H1 (cell line): Measurements from ENCODE around the gene EXOSC6. TPM values are rescaled to one million over a fixed set of nuclear protein-coding genes. Genes with fewer than 3 reads are reported as not detected.

Experiments
- USF2 ChIP-seq: IDR thresholded peaks from 2 replicates; pipeline ENCODE4 v1.6.1; 2011; ENCODE audit warnings: low read length, improper control_type of control experiment
- polyA plus RNA-seq, 7 experiments: library from polyadenylated mRNA; depleted of rRNA in 3 of 7; stranded (reverse) in 5 of 7; unstranded in 2 of 7; fragments of >200 nt in 5 of 7; fragments of 200-250 nt in 2 of 7; gene quantifications; 1 replicate in 5 of 7; 2 replicates in 1 of 7; 4 replicates in 1 of 7; pipeline versions ENCODE4 v1.2.1 to v1.2.3, GENCODE V29; 2011 to 2013; ENCODE audit warnings: missing spikeins in 2 of 7, mixed read lengths in 2 of 7
- total RNA-seq: library from RNA; stranded (reverse); fragmentation: NEBNext Ultra II Directional; extraction: Animal tissue kit (Norgen Biotek cat#: 25700); gene quantifications from 2 replicates; pipeline ENCODE4 v1.2.1, GENCODE V29; 2021

Gene EXOSC6
- total and polyA plus RNA-seq, 2 of the 8 experiments (the other 6 are each of a cell fraction or from before 2014, with no cell fraction given) = 9.7 to 22.5 TPM

GRCh38 chr16:70257391-70257790 is 5.7 kb upstream of the EXOSC6 start (continued):
- TF ChIP-seq USF2 = no peak
